ENCODE results near the gene PDRG1. TPM values are rescaled to one million over a fixed set of nuclear protein-coding genes. Genes with fewer than 3 reads are reported as not detected.
"Not testable (repeated sequence)": the region's sequence is repeated elsewhere in the genome, so short reads cannot be mapped to it uniquely, and the experiment has no call there.

Gene PDRG1
- total and polyA plus RNA-seq, 2 donors (not counting 3 experiments of a cell fraction or from before 2014, with no cell fraction given) = 14.6 to 17.0 TPM

DNA sequence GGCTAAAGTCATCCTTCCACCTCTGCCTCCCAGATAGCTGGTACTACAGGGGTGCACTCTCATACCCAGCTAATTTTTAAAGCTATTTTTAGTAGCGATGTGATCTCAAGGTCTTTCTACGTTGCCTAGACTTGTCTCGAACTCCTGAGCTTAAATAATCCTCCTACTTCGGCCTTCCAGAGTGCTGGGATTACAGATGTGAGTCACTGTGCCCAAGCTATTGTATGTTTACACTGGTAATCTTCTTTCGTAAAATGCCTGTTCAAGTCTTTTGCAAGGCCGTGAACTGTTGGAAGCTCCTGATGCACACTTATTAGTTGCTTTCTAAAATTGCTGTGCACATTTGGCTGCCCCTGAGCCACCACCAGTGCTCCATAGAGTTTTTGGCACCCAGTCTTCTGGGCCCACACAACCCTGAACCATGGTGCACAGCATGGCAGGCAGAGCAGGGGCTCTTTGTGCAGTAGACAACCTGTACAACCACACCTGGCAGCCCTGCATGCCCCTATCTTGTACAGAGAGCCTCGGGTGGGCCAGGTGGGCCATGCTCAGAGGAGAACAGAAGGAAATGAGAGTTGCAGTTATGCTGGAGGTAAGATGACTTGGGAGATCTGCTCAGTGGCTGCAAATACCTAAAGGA, 33.3 kb downstream of the PDRG1 start:
- Histone ChIP-seq H3K9me3 (replicated peaks; ENCODE audit: control insufficient read depth, insufficient read depth, low read length) (no peaks in the 10 kb centered on the region), H3K27ac (ENCODE audit: insufficient read depth, low read depth, low read length) (no peak overlapping the region), H3K4me2 (ENCODE audit: insufficient read depth, low read length) (no peak overlapping the region), H3K27me3 (ENCODE audit: control insufficient read depth in 2 of 2, insufficient read depth in 2 of 2, low read length in 2 of 2) (peaks cover 0 to 6% of the 10 kb centered on the region in 2 experiments), H3K36me3 (ENCODE audit: control insufficient read depth in 2 of 2, extremely low read depth in 1 of 2, insufficient read depth in 2 of 2, low read length in 2 of 2) (no peaks in the 10 kb centered on the region), H3K4me1 (ENCODE audit: control insufficient read depth, extremely low read depth, insufficient read depth, low read length) (no peaks in the 10 kb centered on the region), H2AFZ (ENCODE audit: low read depth, low read length) (no peak overlapping the region), H3K9me1 (replicated peaks; ENCODE audit: control insufficient read depth, extremely low read depth, insufficient read depth, low read length) (no peaks in the 10 kb centered on the region), H3K4me3 (replicated peaks in 1 of 3; ENCODE audit: insufficient read depth in 1 of 3, low read depth in 1 of 3, low read length in 3 of 3) (no peak overlapping the region), H3K79me2 (ENCODE audit: control insufficient read depth, insufficient read depth, low read length) (no peaks in the 10 kb centered on the region), H3K9ac (replicated peaks; ENCODE audit: extremely low read depth, insufficient read depth, low read length) (no peak overlapping the region), H4K20me1 (replicated peaks; ENCODE audit: control insufficient read depth, extremely low read depth, insufficient read depth, low read length) (no peaks in the 10 kb centered on the region)
- dilution Hi-C loops (cut with MboI; ENCODE audit: extremely low pct_ligation_motif_present, low sequenced_read_pairs) (no loop called here), intact Hi-C loops (cut with micrococcal nuclease) (no loop called here)
- DNase-seq (ENCODE audit: low read depth, low spot score) = no peak
- peak; percentile 26 for FAIRE-seq
- POLR2A ChIA-PET = no interaction called here
- no peak for TF ChIP-seq FOS (IDR thresholded peaks at IDR 0.05; ENCODE audit: borderline replicate concordance, insufficient read depth, low read length)
- TF ChIP-seq, protein P1, sequence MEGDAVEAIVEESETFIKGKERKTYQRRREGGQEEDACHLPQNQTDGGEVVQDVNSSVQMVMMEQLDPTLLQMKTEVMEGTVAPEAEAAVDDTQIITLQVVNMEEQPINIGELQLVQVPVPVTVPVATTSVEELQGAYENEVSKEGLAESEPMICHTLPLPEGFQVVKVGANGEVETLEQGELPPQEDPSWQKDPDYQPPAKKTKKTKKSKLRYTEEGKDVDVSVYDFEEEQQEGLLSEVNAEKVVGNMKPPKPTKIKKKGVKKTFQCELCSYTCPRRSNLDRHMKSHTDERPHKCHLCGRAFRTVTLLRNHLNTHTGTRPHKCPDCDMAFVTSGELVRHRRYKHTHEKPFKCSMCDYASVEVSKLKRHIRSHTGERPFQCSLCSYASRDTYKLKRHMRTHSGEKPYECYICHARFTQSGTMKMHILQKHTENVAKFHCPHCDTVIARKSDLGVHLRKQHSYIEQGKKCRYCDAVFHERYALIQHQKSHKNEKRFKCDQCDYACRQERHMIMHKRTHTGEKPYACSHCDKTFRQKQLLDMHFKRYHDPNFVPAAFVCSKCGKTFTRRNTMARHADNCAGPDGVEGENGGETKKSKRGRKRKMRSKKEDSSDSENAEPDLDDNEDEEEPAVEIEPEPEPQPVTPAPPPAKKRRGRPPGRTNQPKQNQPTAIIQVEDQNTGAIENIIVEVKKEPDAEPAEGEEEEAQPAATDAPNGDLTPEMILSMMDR (IDR thresholded peaks at IDR 0.05; ENCODE audit: extremely low read depth in 1 of 2, insufficient read depth in 1 of 2, low read depth in 1 of 2, low read length in 2 of 2) = no peak
- TF ChIP-seq POLR2A (IDR thresholded peaks at IDR 0.05; ENCODE audit: low read depth, low read length) = no peak
- TF ChIP-seq, protein P2, sequence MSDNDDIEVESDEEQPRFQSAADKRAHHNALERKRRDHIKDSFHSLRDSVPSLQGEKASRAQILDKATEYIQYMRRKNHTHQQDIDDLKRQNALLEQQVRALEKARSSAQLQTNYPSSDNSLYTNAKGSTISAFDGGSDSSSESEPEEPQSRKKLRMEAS (IDR thresholded peaks at IDR 0.05; ENCODE audit: insufficient read depth, insufficient read length) = no peak
- no peak for TF ChIP-seq MYC (IDR thresholded peaks at IDR 0.05; ENCODE audit: low read depth, low read length)
- TF ChIP-seq EZH2 (IDR thresholded peaks at IDR 0.05; ENCODE audit: borderline replicate concordance, low read depth, low read length, severe bottlenecking) = no peak
- no peak for TF ChIP-seq JUN (IDR thresholded peaks at IDR 0.05; ENCODE audit: borderline replicate concordance, insufficient read depth, insufficient read length, low read depth)
- TF ChIP-seq GATA2 (IDR thresholded peaks at IDR 0.05; ENCODE audit: insufficient read depth, insufficient read length, low read depth, low read length) = no peak
- no peak for TF ChIP-seq POLR2AphosphoS5 (IDR thresholded peaks at IDR 0.05; ENCODE audit: insufficient read depth, low read depth, low read length)
- no TSS peak for BruUV-seq (replicated peaks)
- CTCF ChIA-PET = no interaction called here

- intact Hi-C loops (cut with micrococcal nuclease); CTCF ChIA-PET; H3K4me2 ChIP-seq (ENCODE audit: insufficient read depth, low read length): not testable (repeated sequence)
Measured at GRCh38 chr20:31917962-31918412, 33.9 kb downstream of the PDRG1 start.

More at GRCh38 chr20:31917962-31918412, 33.9 kb downstream of the PDRG1 start:
- POLR2A ChIA-PET; BruUV-seq (replicated peaks); dilution Hi-C loops (cut with MboI; ENCODE audit: extremely low pct_ligation_motif_present, low sequenced_read_pairs); H3K4me3 ChIP-seq (replicated peaks in 1 of 3; ENCODE audit: insufficient read depth in 1 of 3, low read depth in 1 of 3, low read length in 3 of 3); H2AFZ ChIP-seq (ENCODE audit: low read depth, low read length); H3K79me2 ChIP-seq (ENCODE audit: control insufficient read depth, insufficient read depth, low read length); H3K4me1 ChIP-seq (ENCODE audit: control insufficient read depth, extremely low read depth, insufficient read depth, low read length); H3K9me1 ChIP-seq (replicated peaks; ENCODE audit: control insufficient read depth, extremely low read depth, insufficient read depth, low read length); H3K27me3 ChIP-seq (ENCODE audit: control insufficient read depth in 2 of 2, insufficient read depth in 2 of 2, low read length in 2 of 2); H4K20me1 ChIP-seq (replicated peaks; ENCODE audit: control insufficient read depth, extremely low read depth, insufficient read depth, low read length); H3K9ac ChIP-seq (replicated peaks; ENCODE audit: extremely low read depth, insufficient read depth, low read length); H3K9me3 ChIP-seq (replicated peaks; ENCODE audit: control insufficient read depth, insufficient read depth, low read length); H3K36me3 ChIP-seq (ENCODE audit: control insufficient read depth in 2 of 2, extremely low read depth in 1 of 2, insufficient read depth in 2 of 2, low read length in 2 of 2); DNase-seq (ENCODE audit: low read depth, low spot score); FAIRE-seq; H3K27ac ChIP-seq (ENCODE audit: insufficient read depth, low read depth, low read length): not testable (repeated sequence)
